ENCODE results near the gene DENND2D.

Gene DENND2D

DNA sequence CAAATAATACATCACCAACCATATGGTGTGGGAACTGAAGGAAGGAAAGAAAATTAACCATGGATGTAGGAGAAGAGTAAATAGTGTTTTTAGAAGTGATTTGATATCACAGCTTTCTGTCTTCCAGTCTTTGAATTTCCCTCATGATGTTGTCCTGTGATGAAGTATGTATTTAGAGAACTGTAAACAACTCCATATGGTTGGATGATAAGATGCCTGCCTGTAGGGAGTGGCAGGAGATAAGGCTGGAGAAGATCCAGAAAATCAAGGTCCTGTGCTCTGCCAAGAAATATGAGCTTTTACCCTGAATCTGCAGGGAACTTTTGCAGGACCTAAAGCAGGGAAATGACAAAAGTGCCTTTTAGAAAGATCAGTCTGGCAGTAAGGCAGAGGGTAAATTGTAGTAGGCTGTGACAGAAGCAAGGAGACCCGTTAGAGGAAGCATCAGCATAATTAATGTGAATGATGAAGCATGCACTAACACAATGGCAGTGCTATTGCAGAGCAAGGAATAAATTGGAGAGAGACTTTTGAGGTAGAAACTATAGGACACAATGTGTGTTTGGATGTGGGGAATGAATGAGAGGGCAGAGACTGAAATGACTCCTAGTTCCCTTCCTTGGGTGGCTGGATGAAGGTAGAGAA, 38.5 kb downstream of the DENND2D start:
- no peak for DNase-seq (ENCODE audit: low read depth)
- TF ChIP-seq, protein P1, sequence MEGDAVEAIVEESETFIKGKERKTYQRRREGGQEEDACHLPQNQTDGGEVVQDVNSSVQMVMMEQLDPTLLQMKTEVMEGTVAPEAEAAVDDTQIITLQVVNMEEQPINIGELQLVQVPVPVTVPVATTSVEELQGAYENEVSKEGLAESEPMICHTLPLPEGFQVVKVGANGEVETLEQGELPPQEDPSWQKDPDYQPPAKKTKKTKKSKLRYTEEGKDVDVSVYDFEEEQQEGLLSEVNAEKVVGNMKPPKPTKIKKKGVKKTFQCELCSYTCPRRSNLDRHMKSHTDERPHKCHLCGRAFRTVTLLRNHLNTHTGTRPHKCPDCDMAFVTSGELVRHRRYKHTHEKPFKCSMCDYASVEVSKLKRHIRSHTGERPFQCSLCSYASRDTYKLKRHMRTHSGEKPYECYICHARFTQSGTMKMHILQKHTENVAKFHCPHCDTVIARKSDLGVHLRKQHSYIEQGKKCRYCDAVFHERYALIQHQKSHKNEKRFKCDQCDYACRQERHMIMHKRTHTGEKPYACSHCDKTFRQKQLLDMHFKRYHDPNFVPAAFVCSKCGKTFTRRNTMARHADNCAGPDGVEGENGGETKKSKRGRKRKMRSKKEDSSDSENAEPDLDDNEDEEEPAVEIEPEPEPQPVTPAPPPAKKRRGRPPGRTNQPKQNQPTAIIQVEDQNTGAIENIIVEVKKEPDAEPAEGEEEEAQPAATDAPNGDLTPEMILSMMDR (IDR thresholded peaks at IDR 0.05; ENCODE audit: control insufficient read depth, extremely low read depth, insufficient read depth), result no peak
- no peak overlapping the region for H3K4me3 ChIP-seq (ENCODE audit: low read depth, low read length)

DNA sequence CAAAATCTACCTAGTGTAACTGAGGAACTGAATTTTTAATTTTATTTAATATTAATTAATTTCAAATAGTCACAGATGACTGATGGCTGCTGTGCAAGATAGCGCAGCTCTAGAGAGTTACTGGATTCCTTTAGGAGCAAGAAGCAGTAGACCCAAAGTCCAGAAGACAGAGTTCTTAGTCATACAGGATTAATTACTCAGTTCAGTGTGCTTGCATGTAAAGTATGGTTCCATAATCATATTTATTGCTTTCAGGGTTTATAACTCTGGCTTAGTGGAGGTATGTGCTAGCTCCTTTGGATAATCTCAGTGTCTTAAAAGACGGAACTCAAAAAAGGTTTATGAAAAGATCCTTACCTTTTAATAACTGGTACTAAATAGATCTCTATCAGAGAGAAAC, 43.0 kb downstream of the DENND2D start:
- no peak overlapping the region for H3K4me3 ChIP-seq (ENCODE audit: low read depth, low read length)
- DNase-seq (ENCODE audit: low read depth), result no peak
- TF ChIP-seq, protein P1 (IDR thresholded peaks at IDR 0.05; ENCODE audit: control insufficient read depth, extremely low read depth, insufficient read depth), result no peak

DNA sequence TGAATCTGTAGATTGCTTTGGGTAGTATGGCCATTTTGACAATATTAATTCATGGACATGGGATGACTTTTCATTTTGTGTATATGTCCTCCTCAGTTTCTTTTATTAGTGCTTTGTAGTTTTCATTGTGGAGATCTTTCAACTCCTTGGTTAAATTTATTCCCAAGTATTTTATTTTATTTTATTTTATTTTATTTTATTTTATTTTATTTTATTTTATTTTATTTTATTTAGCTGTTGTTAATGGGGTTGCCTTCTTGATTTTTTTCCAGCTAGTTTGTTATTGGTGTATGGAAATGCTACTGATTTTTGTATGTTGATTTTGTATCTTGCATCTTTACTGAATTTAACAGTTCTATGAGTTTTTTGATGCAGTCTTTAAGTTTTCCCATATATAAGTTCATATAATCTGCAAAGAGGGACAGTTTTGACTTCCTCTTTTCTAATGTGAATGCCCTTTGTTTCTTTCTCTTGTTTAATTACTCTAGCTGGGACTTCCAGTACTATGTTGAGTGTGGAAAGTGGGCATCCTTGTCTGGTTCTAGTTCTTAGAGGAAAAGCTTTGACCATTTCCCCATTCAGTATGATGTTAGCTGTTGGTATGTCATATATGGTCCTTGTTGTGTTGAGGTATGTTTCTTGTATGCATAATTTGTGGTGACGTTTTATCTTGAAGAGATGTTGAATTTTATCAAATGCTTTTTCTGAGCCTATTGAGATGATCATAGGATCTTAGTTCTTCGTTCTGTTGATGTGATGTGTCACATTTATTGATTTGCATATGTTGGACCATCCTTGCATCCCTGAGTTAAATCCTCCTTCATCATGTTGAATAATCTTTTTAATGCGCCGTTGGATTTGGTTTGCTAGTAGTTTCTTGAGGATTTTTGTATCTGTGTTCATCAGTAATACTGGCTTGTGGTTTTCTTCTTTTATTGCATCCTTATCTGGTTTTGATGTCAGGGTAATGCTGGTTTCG, 46.1 kb downstream of the DENND2D start:
- DNase-seq (ENCODE audit: low read depth), result no peak
- TF ChIP-seq, protein P1 (IDR thresholded peaks at IDR 0.05; ENCODE audit: control insufficient read depth, extremely low read depth, insufficient read depth), result no peak
- no peak overlapping the region for H3K4me3 ChIP-seq (ENCODE audit: low read depth, low read length)

DNA sequence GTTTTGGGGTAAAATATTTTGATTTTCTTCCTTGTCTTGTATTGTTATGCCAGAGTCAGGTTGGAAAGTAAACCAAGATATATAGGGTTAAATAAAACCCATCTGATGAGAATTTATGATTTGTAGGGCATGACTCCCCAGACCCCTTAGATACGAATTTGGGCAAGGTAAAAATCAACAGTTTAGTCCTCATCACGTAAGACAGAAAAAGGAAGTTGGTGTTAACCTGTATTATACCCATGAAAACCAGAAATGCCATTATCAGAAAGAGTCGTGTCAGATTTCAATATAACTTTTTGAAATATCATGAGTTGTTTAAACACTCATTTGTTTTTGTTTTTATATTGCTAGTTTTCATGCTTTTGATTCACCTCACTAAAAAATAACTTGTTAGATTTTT, 48.6 kb downstream of the DENND2D start:
- no peak for DNase-seq (ENCODE audit: low read depth)
- TF ChIP-seq, protein P1 (IDR thresholded peaks at IDR 0.05; ENCODE audit: control insufficient read depth, extremely low read depth, insufficient read depth), result no peak
- no peak overlapping the region for H3K4me3 ChIP-seq (ENCODE audit: low read depth, low read length)

DNA sequence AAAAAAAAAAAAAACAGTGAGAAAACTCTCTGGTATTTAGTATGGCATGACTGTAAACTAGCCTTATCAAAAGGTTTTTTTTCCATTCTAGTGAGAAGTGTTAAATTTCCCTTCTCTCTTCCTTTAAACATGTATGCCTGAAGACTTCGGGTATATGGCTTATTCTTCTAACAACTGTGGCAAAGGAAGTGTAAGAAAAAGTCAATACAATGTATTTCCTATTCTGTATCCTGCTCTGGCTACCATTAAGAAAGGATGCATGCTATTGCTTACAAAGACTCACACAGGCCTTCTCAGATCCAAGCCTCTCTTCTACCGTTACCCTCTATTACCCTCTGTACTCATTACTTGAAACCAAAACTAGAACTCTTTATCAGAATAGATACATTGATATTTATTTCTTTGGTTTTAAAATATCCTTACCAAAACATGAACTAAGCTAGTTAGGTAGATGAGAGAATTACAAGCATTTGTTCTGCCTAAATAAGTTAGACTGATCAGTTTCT, 52.0 kb downstream of the DENND2D start:
- H3K4me3 ChIP-seq (ENCODE audit: low read depth, low read length), result no peak overlapping the region
- DNase-seq (ENCODE audit: low read depth), result no peak
- TF ChIP-seq, protein P1 (IDR thresholded peaks at IDR 0.05; ENCODE audit: control insufficient read depth, extremely low read depth, insufficient read depth), result no peak

DNA sequence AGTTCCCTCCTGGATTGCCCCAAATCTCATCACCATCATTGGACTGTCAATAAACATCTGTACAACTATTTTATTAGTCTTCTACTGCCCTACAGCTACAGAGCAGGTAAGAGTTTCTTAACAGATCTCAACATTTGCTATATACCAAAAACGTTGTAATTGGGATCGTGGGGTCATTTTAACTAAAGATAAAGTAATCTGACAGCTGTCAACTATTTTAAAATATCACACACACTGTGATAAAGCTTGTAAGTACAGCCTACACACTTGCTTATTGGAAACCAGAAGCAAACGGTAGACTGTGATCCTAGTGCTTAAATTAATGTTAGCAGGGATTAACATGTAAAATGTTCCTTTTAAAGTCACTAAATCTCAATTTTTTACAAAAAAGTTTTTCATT, 52.5 kb downstream of the DENND2D start:
- no peak for DNase-seq (ENCODE audit: low read depth)
- no peak overlapping the region for H3K4me3 ChIP-seq (ENCODE audit: low read depth, low read length)
- TF ChIP-seq, protein P1 (IDR thresholded peaks at IDR 0.05; ENCODE audit: control insufficient read depth, extremely low read depth, insufficient read depth), result no peak

All from LNCaP clone FGC (cell line).